DND-41 (cell line): Measurements from ENCODE around the gene PXDC1.

Experiments used
- ATAC-seq: fragments of 200-7000 bp; cut with Tn5 transposase; 3 replicates; pipeline ENCODE4 v1.9.1; 2021; ENCODE audit warnings: low read depth; ENCODE audit not compliant: insufficient read depth
- DNase-seq: peaks from one replicate; pipeline ENCODE4 v3.0.0-alpha.2; 2020
- H2AFZ ChIP-seq: 2 replicates; pipeline ENCODE4 v1.6.0; 2012; ENCODE audit warnings: low read depth, low read length
- H3K27ac ChIP-seq: 2 replicates; pipeline ENCODE4 v1.5.1; 2012; ENCODE audit warnings: low read length, inconsistent platforms
- H3K27me3 ChIP-seq: fragments of 200-600 bp; sonication (generic); 2 replicates; pipeline ENCODE4 v1.6.0; 2012; ENCODE audit warnings: low read length, mild to moderate bottlenecking, inconsistent platforms; ENCODE audit not compliant: insufficient read depth, poor library complexity
- H3K36me3 ChIP-seq: 2 replicates; pipeline ENCODE4 v1.5.1; 2012; ENCODE audit warnings: low read length, inconsistent platforms; ENCODE audit not compliant: insufficient read depth
- H3K4me1 ChIP-seq: 2 replicates; pipeline ENCODE4 v1.5.1; 2012; ENCODE audit warnings: mild to moderate bottlenecking, low read length; ENCODE audit not compliant: insufficient read depth
- H3K4me2 ChIP-seq: 2 replicates; pipeline ENCODE4 v1.6.0; 2012; ENCODE audit warnings: mild to moderate bottlenecking, moderate library complexity, low read length, inconsistent platforms; ENCODE audit not compliant: insufficient read depth
- H3K4me3 ChIP-seq, 2 experiments: fragments of 200-600 bp in 1 of 2; shearing (Covaris generic) in 1 of 2; 2 replicates each; pipeline ENCODE4 v1.5.1; 2012 to 2016; ENCODE audit warnings: inconsistent platforms in 2 of 2, low read length in 2 of 2, mild to moderate bottlenecking in 2 of 2, low read depth in 1 of 2, moderate library complexity in 1 of 2
- H3K79me2 ChIP-seq: 2 replicates; pipeline ENCODE4 v1.6.0; 2012; ENCODE audit warnings: low read length, inconsistent platforms; ENCODE audit not compliant: insufficient read depth
- H3K9ac ChIP-seq: 2 replicates; pipeline ENCODE4 v1.6.0; 2012; ENCODE audit warnings: low read depth, mild to moderate bottlenecking, inconsistent platforms, low read length, moderate library complexity
- H3K9me3 ChIP-seq: 2 replicates; pipeline ENCODE4 v1.5.1; 2012; ENCODE audit warnings: low read length, moderate library complexity, mild to moderate bottlenecking, inconsistent platforms; ENCODE audit not compliant: insufficient read depth, severe bottlenecking
- H4K20me1 ChIP-seq: 2 replicates; pipeline ENCODE4 v1.6.0; 2012; ENCODE audit warnings: low read length; ENCODE audit not compliant: insufficient read depth
- CTCF ChIP-seq: IDR thresholded peaks from 2 replicates; pipeline ENCODE4 v1.5.1; 2012; ENCODE audit warnings: borderline replicate concordance, low read length, moderate library complexity, mild to moderate bottlenecking; ENCODE audit not compliant: poor library complexity, severe bottlenecking; ENCODE audit errors: extremely low read depth
- EZH2 ChIP-seq: IDR thresholded peaks from 3 replicates; pipeline ENCODE4 v1.6.1; 2012; ENCODE audit warnings: borderline replicate concordance, low read depth, mild to moderate bottlenecking, moderate library complexity, low read length, inconsistent platforms; ENCODE audit not compliant: severe bottlenecking

PXDC1 gene

GRCh38 chr6:3731700-3732099 lies 19.8 kb downstream of the PXDC1 start:
- peaks cover 15% of the 10 kb centered on the region for H3K27me3 ChIP-seq
- 0 out of 2 replicates have a peak, but pooled peaks cover 5% of the 10 kb centered on the region for H4K20me1 ChIP-seq
- TF ChIP-seq CTCF (no peak), EZH2 (no peak)
- H3K79me2 ChIP-seq: no peaks in the 10 kb centered on the region
- no peak overlapping the region for H3K4me3 ChIP-seq
- DNase-seq (no peak), ATAC-seq (no peak)
- no peak overlapping the region for H3K9ac ChIP-seq
- no peaks in the 10 kb centered on the region for H3K36me3 ChIP-seq
- H3K9me3 ChIP-seq: peaks cover 3% of the 10 kb centered on the region
- H3K4me2 ChIP-seq: no peak overlapping the region
- H3K4me1 ChIP-seq: no peaks in the 10 kb centered on the region
- H2AFZ ChIP-seq: no peak overlapping the region
- H3K27ac ChIP-seq: no peak overlapping the region

GRCh38 chr6:3729603-3730344 lies 21.7 kb downstream of the PXDC1 start:
- H3K4me1 ChIP-seq: no peaks in the 10 kb centered on the region
- H3K79me2 ChIP-seq: no peaks in the 10 kb centered on the region
- no peak overlapping the region for H2AFZ ChIP-seq

GRCh38 chr6:3727593-3728108 lies 23.9 kb downstream of the PXDC1 start:
- Histone ChIP-seq H2AFZ (no peak overlapping the region), H3K4me3 (no peak overlapping the region), H4K20me1 (peaks cover under 1% of the 10 kb centered on the region; the same call in 1 of the 2 replicates), H3K36me3 (no peaks in the 10 kb centered on the region), H3K79me2 (no peaks in the 10 kb centered on the region), H3K4me1 (no peaks in the 10 kb centered on the region), H3K9me3 (no peaks in the 10 kb centered on the region), H3K27ac (no peak overlapping the region), H3K4me2 (no peak overlapping the region), H3K9ac (no peak overlapping the region), H3K27me3 (peaks cover 15% of the 10 kb centered on the region)
- TF ChIP-seq EZH2: no peak
- no peak for TF ChIP-seq CTCF
- ATAC-seq: no peak
- DNase-seq: no peak

More at GRCh38 chr6:3729603-3730344, 21.7 kb downstream of the PXDC1 start:
- Histone ChIP-seq H3K9ac (no peak overlapping the region), H3K4me3 (no peak overlapping the region), H3K36me3 (no peaks in the 10 kb centered on the region), H3K4me2 (no peak overlapping the region), H3K27ac (no peak overlapping the region), H4K20me1 (peaks cover 5% of the 10 kb centered on the region; the same call in 1 of the 2 replicates), H3K9me3 (no peaks in the 10 kb centered on the region), H3K27me3 (peaks cover 15% of the 10 kb centered on the region)
- TF ChIP-seq EZH2: no peak
- no peak for TF ChIP-seq CTCF
- DNase-seq (no peak), ATAC-seq (no peak)
